ENCODE data around the gene CLN6.

DNA sequence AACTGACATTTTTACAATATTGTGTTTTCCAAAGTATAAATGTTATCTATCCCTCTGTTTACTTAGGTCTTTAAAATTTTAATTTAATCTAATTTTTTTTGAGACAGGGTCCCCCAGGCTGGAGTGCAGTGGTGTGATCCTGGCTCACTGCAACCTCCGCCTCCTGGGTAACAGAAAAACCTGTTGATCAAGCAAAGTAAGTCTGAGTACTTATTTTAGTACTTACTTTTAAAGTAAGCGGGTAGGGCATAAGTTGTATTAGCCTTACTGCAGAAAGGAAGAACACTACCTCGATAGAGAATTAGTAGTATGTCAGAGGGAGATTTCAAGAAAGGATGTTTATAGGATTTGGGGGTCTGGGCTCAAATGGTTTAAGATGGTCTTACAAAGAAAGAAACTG, 36.1 kb upstream of the CLN6 start:
- TF ChIP-seq, protein P1, sequence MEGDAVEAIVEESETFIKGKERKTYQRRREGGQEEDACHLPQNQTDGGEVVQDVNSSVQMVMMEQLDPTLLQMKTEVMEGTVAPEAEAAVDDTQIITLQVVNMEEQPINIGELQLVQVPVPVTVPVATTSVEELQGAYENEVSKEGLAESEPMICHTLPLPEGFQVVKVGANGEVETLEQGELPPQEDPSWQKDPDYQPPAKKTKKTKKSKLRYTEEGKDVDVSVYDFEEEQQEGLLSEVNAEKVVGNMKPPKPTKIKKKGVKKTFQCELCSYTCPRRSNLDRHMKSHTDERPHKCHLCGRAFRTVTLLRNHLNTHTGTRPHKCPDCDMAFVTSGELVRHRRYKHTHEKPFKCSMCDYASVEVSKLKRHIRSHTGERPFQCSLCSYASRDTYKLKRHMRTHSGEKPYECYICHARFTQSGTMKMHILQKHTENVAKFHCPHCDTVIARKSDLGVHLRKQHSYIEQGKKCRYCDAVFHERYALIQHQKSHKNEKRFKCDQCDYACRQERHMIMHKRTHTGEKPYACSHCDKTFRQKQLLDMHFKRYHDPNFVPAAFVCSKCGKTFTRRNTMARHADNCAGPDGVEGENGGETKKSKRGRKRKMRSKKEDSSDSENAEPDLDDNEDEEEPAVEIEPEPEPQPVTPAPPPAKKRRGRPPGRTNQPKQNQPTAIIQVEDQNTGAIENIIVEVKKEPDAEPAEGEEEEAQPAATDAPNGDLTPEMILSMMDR (IDR thresholded peaks at IDR 0.05; ENCODE audit: low read depth, low read length) = no peak
- no peak for TF ChIP-seq EZH2phosphoT487 (IDR thresholded peaks at IDR 0.05; ENCODE audit: low read depth)
